CD1c-positive myeloid dendritic cell (primary cell): ENCODE data around the gene LRRC51.

Source experiments
- DNase-seq: peaks from one replicate; pipeline ENCODE4 v3.0.0-alpha.2; 2016; ENCODE audit errors: extremely low spot score

The LRRC51 gene, protein sequence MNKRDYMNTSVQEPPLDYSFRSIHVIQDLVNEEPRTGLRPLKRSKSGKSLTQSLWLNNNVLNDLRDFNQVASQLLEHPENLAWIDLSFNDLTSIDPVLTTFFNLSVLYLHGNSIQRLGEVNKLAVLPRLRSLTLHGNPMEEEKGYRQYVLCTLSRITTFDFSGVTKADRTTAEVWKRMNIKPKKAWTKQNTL

GRCh38 chr11:72080326-72081183, at the start of gene LRRC51, which contains the start of gene NUMA1:
Gene LRRC51 (plus strand): TSS chr11:72080850. CDS start chr11:72089084, 8,234 bp downstream.
Gene NUMA1 (minus strand): TSS chr11:72080542. CDS start chr11:72035943, 44,599 bp downstream.
- DNase-seq = peak; percentile 100

DNA sequence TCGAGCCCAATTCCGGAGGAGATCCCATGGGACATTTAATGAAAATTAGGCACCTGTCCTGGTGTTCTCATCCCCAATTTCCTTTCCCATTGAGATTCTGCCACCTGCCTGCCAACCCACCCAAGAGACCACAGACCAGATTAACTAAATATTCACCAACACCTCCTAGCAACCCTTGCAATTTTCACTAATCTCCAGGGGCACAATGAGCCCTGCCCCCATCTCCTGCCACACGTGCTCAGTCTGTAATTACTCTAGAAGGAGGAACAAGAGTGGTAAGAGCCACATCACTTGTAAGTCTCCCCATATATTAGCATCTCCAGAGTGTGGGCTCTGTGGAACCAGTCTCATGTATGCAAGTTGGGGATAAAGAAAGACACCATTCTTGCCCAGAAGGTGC, 44.0 kb upstream of the LRRC51 start:
- no peak for DNase-seq

- no peak for DNase-seq
Observed at GRCh38 chr11:72037554-72038311, 42.9 kb upstream of the LRRC51 start.

- DNase-seq = no peak
Observed at GRCh38 chr11:72038491-72038890, 42.2 kb upstream of the LRRC51 start.

- DNase-seq = no peak
Observed at GRCh38 chr11:72039031-72039855, 41.4 kb upstream of the LRRC51 start.

DNA sequence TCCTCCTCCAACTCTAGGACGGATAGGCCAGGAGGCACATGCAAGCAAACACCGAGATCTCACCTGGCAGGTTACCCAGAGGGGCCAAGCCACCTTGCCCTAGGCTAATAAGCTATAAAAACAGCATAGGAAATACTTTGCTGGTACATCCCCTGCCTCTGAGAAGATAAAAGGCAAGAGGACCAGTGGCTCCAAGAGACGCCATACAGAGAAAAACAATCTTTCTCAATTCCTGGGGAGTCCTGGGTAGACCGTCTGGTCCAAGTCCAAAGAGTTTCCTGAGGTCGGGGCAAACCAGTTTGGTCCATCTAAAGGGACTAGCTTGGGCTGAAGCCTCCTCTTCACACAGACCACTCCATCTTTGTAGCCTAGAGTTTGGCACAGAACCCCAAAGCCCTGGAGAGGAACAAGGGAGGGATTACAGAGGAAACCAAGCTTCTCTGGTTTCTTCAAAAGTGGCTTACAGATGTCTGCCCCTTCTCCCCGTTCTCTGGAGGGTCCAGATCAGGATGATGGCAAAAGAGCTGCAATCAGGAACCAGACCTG, 40.7 kb upstream of the LRRC51 start:
- no peak for DNase-seq

GRCh38 chr11:72040491-72041363, 39.9 kb upstream of the LRRC51 start:
- DNase-seq = peak; percentile 84

- peak; percentile 43 for DNase-seq
Observed at GRCh38 chr11:72041364-72042063, 39.1 kb upstream of the LRRC51 start.

DNA sequence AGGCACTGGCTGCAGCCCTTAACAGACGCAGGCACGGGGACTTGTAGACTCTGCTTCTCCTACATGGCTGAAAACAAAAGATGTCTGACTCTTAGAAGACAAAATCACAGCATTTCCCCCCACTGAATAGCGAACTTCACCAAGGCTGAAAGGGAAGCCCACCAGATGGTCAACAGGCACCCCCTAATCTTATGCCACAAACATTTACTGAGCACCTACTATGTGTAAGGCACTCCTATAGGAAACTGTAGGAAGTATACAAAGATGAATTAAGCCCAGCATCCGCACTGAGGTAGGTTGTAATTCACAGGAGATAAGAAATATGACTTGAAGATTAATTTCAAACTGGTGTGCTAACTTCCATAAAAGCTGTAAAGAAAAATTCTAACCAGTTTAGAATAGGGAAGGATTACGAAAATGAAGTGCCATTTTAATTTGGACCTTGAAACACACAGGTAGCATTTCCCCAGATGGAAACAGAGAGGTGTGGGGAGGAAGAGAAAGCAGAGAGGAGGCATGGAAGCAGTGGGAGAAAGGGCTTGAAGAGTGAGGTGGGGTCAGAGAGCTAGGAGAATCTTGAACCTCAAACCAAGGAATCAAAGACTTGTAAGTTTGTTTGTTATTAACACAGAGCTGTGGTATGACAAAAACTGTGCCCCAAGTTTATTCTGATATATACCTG, 38.4 kb upstream of the LRRC51 start:
- no peak for DNase-seq

GRCh38 chr11:72045849-72046248, 34.8 kb upstream of the LRRC51 start:
- DNase-seq = no peak

- no peak for DNase-seq
Observed at GRCh38 chr11:72048766-72049460, 31.7 kb upstream of the LRRC51 start.

- no peak for DNase-seq
Observed at GRCh38 chr11:72058416-72059034, 22.1 kb upstream of the LRRC51 start.

GRCh38 chr11:72061739-72062396, 18.8 kb upstream of the LRRC51 start:
- DNase-seq = peak; percentile 40

DNA sequence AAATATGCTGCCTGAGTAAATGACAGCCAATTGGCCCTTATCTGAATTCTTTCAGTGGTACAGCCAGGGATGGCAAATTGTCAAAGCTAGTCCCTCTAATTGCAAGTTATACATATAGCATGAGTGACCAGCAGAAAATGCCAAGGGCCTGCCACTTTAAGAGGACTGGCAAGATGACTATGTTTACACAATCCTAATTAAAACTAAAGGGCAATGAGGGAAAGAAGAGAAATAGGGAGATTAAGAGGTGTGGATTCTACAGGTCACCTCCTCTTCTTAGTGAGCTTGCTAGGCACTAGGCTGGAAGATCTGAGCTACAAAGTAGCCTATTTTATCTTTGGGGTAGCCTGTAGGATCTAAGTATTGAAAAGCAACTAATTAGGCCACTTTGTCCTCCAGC, 13.8 kb upstream of the LRRC51 start:
- no peak for DNase-seq

- DNase-seq = no peak
Observed at GRCh38 chr11:72067266-72067665, 13.4 kb upstream of the LRRC51 start.

- DNase-seq = no peak
Observed at GRCh38 chr11:72067676-72068075, 13.0 kb upstream of the LRRC51 start.

DNA sequence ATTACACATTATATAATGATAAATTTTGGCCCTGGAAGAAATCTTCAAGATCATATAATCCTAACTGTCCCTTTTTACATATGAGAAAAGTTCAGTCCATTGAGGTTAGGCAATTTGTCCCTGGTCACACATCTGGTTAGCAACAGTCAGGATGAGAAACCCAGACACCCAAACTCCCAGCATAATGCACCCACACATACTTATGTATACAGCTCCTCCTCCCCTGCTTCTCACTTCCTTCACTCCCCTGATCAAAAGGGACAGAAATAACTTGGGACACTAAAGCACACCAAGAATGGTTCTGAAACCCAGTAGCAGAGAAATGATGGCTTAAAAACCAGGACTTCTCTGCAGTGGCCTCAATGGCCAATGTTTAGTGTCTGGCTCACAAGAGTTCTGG, 11.4 kb upstream of the LRRC51 start:
- DNase-seq = peak; percentile 72
